GM19372 (cell line): ENCODE data around the gene KRT71.
"Not testable (repeated sequence)": the region's sequence is repeated elsewhere in the genome, so short reads cannot be mapped to it uniquely, and the experiment has no call there.

Experiments used
- ATAC-seq: cut with Tn5 transposase; IDR thresholded peaks from one replicate; pipeline ENCODE4 v1.9.1; 2021; ENCODE audit warnings: mild to moderate bottlenecking, low read depth, moderate library complexity; ENCODE audit not compliant: unreplicated experiment

Gene KRT71

GRCh38 chr12:52552681-52553195, at the start of gene KRT71:
TSS of gene KRT71 (minus strand) at chr12:52553145. CDS start at chr12:52553077, 68 bp downstream.
- no peak for ATAC-seq

DNA sequence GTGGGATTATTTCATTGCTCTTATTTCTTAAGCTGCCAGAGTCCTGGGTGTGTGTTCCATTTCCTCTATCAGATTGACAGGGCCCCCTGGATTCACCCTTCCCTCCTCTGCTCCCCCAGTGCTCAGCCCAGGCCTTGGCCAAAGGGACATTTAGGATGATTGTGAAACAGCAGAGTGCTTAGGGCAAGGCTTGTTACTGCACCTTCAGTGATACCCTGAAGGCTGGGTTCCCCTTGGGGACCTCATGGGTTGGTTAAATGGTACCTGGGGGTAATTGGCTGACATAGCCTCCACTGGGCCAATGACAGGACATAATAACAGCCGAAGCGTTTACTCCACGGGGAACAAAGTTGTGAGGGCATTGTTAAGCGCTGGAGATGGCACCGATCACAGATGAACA, 49.6 kb upstream of the KRT71 start:
- no peak for ATAC-seq

DNA sequence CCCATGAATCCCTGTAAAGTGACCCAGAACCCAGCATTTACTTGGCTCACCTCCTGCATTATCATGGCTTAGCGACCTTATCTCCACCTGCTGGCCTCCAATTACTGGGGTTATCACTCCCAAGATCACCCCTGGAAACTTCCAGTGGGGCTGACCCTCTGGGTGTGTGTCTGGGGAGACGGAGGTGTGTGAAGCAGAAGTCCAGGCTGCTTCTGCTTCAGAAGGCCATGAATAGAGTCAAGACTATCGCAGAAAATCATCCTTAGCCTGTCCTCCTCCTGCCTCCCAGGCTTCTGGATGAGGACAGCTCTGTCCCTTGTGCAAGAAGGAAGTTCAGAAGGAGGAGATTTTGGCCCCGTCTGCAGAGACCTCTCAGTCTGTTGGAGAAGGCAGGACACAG, 48.7 kb upstream of the KRT71 start:
- no peak for ATAC-seq

GRCh38 chr12:52600941-52601481, 48.1 kb upstream of the KRT71 start, which contains the start of gene KRT72:
TSS of gene KRT72 (minus strand) at chr12:52601463. CDS start at chr12:52601452, 11 bp downstream.
- no peak for ATAC-seq

DNA sequence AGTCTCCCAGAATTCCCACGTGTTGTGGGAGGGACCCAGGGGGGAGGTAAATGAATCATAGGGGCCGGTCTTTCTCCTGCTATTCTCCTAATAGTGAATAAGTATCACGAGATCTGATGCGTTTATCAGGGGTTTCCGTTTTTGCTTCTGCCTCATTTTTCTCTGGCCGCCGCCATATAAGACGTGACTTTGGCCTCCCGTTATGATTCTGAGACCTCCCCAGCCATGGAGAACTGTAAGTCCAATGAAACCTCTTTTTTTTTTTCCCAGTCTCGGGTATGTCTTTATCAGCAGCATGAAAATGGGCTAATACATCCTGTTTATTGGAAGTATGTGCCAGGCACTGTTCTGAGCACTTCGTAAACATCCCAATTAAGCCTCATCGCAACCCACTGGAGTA, 47.5 kb upstream of the KRT71 start:
- no peak for ATAC-seq

DNA sequence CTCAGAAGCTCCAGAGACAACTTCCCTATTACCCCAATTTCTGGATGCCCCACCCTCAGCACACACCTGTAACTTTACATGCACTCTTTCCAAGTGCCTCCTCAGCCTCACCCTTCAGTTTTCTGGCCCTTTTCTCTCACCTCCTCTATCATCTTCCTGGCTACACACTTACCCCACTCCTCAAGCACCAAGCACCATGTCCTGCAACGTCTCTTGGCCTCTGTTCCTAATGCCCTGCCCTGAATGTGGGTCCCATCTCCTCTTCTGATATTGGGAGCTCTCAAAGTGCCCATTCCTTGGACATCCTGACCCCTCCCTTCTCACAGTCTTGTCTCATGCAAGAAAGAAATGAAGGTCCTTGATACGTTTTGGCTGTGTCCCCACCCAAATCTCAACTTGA, 47.1 kb upstream of the KRT71 start:
- ATAC-seq = no peak

- no peak for ATAC-seq
These were observed 46.0 kb upstream of the KRT71 start for GRCh38 chr12:52598966-52599365.

- ATAC-seq = not testable (repeated sequence)
These were observed 41.3 kb upstream of the KRT71 start for GRCh38 chr12:52594237-52594636.

- ATAC-seq = no peak
These were observed 38.6 kb upstream of the KRT71 start for GRCh38 chr12:52591521-52591920.

GRCh38 chr12:52590021-52590420, 37.1 kb upstream of the KRT71 start:
- no peak for ATAC-seq

GRCh38 chr12:52587563-52587962, 34.6 kb upstream of the KRT71 start:
- ATAC-seq = no peak

GRCh38 chr12:52585946-52586345, 33.0 kb upstream of the KRT71 start:
- no peak for ATAC-seq

- no peak for ATAC-seq
These were observed 32.1 kb upstream of the KRT71 start for GRCh38 chr12:52585066-52585465.

DNA sequence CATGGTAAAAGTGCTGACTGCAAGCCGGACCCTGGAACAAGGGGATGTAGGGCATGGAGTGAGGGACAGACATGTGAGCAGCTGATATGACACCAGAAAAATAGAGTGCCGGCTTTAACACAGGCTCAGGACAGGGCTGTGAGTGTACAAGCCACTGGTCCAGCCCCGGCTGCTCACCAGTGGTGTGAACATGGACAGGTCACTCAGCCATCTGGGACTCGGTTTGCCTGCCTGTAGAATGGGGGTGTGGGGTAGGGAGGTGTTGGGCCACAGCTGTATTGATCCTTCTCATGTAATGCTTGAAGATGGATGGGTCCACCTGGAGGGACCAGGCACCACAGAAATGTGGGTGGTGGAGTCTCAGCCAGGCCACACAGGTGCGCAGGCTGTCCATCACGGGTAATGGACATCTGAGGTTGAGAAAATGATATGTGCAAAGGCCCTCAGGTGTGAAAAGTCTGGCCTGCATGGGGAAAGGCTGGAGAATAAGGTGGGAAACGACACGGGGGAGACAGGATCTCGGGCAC, 31.3 kb upstream of the KRT71 start:
- ATAC-seq = no peak

- ATAC-seq = no peak
These were observed 30.1 kb upstream of the KRT71 start for GRCh38 chr12:52582971-52583456.

DNA sequence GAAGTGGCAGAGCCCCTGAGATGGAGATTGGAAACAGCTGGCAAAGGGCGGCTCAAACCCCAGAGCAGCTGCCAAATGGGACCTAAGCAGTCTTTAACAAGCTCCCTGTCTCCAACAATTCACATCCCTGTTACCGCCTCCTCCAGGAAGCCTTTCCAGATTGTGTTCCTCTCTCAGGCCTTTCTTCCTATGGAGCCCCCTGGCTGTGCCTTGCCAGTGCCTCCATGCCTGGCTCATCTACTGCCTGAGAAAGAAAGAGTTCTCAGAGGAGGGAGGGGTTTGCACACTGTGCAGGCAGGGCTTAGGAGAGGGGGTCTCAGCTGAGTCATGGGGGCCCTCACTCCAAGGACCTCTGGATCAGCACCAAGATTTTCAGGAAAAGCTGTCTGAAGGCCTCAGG, 29.5 kb upstream of the KRT71 start:
- ATAC-seq = no peak

- ATAC-seq = no peak
These were observed 28.5 kb upstream of the KRT71 start for GRCh38 chr12:52581481-52581880.

GRCh38 chr12:52581066-52581465, 28.1 kb upstream of the KRT71 start:
- no peak for ATAC-seq

GRCh38 chr12:52580496-52580895, 27.6 kb upstream of the KRT71 start:
- no peak for ATAC-seq

DNA sequence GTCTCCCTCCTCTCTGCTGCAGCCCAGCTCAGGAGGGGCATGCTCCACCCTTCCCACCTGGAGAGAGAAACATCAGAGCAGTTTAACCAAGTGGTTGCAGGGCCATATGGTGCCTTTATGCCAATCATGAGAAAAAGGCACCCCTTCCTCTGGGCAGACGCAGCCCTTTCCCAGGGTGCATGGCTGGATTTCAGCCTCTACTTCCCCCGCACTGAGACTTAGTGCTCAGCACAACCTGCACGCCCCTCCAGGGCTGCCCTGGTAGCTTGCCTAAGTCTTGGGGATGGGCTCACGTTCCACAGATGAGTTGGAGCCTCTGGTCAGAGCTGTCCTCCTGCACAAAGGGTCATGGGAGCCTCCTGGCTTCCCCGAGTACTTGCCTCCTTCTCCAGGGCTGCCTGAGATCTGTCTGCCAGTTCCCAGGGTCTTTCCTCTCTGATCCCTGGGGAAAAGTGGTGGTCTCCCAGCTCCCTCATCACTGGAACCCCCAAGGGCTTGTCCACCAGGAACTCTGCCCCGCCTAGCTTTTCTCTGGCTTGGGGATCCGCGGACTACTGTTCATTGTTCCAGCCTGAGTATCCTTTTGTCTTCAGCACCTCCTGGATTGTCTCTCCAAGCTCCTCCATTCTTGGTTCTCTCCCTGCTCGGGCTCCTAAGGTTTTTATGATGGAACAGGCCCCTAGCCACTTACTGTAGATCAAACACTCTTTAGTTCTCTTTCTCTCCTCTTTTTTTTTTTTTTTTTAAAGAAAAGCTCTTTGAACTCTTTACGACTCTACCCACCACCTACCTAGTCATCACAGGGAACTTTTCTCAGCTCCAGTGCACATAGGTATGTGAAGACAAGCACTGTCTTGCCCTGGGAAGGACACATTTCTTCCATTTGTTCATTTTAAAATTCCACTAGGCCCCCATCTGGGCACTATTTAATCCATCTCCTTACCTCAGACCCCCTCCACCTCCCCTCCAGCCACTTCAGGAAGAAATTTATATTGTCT, 26.8 kb upstream of the KRT71 start:
- ATAC-seq = no peak

DNA sequence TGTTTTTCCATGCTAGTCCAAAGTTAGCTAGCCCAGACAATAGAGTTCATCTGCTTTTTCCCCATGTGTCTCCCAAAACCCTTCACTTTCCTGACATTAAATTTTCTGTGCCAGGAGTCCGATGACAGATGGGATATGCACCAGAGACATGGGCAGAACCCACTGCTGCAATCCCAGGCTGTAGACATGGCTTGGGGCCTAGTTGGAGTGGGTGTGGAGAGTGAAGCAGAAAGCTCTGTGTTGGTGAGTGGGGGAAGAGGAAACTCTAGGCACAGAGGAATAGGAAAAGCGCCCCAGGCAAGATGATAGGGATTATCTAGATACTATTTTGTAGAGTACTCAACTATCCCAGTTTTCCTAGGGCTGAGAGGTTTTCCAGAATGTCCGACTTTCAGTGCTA, 25.5 kb upstream of the KRT71 start:
- no peak for ATAC-seq
